Measurements from ENCODE around the gene TAPBPL.
A peak's percentile ranks its signal among the peaks of the same experiment; 100 is the strongest.

TAPBPL gene

DNA sequence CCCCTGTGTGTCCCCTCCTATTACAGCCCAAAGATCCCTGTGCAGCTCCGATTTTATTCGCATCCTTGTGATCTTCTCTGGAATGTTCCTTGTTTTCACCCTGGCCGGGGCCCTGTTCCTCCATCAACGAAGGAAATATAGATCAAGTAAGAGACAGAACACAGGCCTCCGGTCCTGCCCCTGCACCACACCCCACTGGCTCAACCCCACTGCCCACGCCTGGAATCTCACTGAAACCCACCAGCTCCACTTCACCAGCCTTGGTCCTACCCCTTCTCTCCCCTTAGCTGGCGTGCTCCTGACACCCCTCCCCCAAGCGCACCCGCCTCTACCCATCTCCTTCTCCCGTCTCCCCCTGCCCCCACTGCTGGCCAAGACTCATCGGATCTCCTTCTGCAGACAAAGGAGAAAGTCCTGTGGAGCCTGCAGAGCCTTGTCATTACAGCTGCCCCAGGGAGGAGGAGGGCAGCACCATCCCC, 934 bp upstream of the TAPBPL start:
- Histone ChIP-seq H3K4me1 (ENCODE audit: control insufficient read depth in 1 of 2, insufficient read depth in 2 of 2, low read length in 2 of 2) (peaks cover 24 to 36% of the 10 kb centered on the region in 2 donors), H3K4me3 (ENCODE audit: low read depth in 1 of 2, low read length in 2 of 2) (peak overlapping the region; percentile 96 to 99)

DNA sequence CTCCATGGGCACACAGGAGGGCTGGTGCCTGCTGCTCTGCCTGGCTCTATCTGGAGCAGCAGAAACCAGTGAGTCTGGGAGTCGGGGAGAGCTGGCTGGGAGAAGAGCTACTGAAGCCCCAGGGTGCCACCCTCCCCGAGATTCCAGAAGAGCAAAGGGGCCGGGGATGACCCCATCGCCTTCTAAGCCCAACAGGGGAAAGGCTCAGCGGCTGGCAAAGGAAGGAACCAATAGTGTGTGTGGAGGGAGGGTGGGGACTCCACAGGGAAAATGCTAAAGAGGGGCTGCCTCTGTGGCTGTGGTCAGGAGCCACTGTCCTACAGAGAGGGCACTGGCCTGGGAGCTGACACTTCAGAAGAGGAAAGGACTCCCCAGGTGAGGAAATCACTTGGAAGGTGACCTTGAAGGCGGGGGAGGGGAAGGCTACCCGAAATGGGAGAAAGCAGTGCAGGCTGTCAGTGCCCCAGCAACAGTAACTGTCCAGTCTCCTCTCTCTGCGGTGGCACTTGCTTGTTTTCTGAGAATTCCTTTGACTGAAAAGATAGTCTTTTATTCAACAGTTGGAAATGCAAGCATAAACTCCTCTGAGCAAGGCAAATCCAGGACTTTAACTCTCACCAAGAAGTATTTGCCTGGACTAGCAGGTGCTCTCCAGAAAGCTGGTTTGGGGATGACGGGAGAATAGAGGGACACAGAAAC, 552 bp downstream of the TAPBPL start:
- H3K9ac ChIP-seq (ENCODE audit: low read depth in 1 of 2, low read length in 2 of 2) = peak overlapping the region; percentile 99 to 100
- peaks cover 14 to 29% of the 10 kb centered on the region in 2 donors for H3K36me3 ChIP-seq (ENCODE audit: control insufficient read depth in 1 of 2, insufficient read depth in 2 of 2, low read length in 2 of 2)
- peaks cover 24 to 36% of the 10 kb centered on the region in 2 donors for H3K4me1 ChIP-seq (ENCODE audit: control insufficient read depth in 1 of 2, insufficient read depth in 2 of 2, low read length in 2 of 2)
- peak overlapping the region; percentile 96 to 99 for H3K4me3 ChIP-seq (ENCODE audit: low read depth in 1 of 2, low read length in 2 of 2)
- H3K27ac ChIP-seq (ENCODE audit: low read depth, low read length) = peak overlapping the region; percentile 96
- no peaks in the 10 kb centered on the region for H3K27me3 ChIP-seq (ENCODE audit: control insufficient read depth in 1 of 2, insufficient read depth in 2 of 2, low read length in 2 of 2)
- H3K9me3 ChIP-seq (ENCODE audit: control insufficient read depth in 1 of 2, low read length in 2 of 2) = no peaks in the 10 kb centered on the region

More for the DNA sequence above, 934 bp upstream of the TAPBPL start:
- H3K27me3 ChIP-seq (ENCODE audit: control insufficient read depth in 1 of 2, insufficient read depth in 2 of 2, low read length in 2 of 2) = no peaks in the 10 kb centered on the region
- peak overlapping the region; percentile 96 for H3K27ac ChIP-seq (ENCODE audit: low read depth, low read length)
- peaks cover 9 to 21% of the 10 kb centered on the region in 2 donors for H3K36me3 ChIP-seq (ENCODE audit: control insufficient read depth in 1 of 2, insufficient read depth in 2 of 2, low read length in 2 of 2)
- H3K9ac ChIP-seq (ENCODE audit: low read depth in 1 of 2, low read length in 2 of 2) = peak overlapping the region; percentile 99 to 100
- no peaks in the 10 kb centered on the region for H3K9me3 ChIP-seq (ENCODE audit: control insufficient read depth in 1 of 2, low read length in 2 of 2)

DNA sequence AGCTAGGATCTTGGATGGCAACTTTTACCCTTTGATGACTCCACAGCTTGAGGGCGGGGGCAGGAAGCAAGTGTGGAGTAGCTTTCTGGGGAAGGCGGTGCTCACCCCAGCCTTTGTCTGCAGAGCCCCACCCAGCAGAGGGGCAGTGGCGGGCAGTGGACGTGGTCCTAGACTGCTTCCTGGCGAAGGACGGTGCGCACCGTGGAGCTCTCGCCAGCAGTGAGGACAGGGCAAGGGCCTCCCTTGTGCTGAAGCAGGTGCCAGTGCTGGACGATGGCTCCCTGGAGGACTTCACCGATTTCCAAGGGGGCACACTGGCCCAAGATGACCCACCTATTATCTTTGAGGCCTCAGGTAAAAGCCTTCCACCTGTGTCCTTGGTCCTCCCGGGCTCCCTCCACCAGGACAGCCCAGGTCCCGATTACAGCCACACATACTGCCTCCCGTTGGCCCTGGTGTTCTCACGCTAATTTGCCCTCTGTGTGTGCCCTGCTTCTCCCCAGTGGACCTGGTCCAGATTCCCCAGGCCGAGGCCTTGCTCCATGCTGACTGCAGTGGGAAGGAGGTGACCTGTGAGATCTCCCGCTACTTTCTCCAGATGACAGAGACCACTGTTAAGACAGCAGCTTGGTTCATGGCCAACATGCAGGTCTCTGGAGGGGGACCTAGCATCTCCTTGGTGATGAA, 1.2 kb downstream of the TAPBPL start:
- peak overlapping the region; percentile 96 to 99 for H3K4me3 ChIP-seq (ENCODE audit: low read depth in 1 of 2, low read length in 2 of 2)
- H3K36me3 ChIP-seq (ENCODE audit: control insufficient read depth in 1 of 2, insufficient read depth in 2 of 2, low read length in 2 of 2) = peaks cover 20 to 31% of the 10 kb centered on the region in 2 donors
- H3K9me3 ChIP-seq (ENCODE audit: control insufficient read depth in 1 of 2, low read length in 2 of 2) = no peaks in the 10 kb centered on the region
- peaks cover 24 to 33% of the 10 kb centered on the region in 2 donors for H3K4me1 ChIP-seq (ENCODE audit: control insufficient read depth in 1 of 2, insufficient read depth in 2 of 2, low read length in 2 of 2)
- H3K27me3 ChIP-seq (ENCODE audit: control insufficient read depth in 1 of 2, insufficient read depth in 2 of 2, low read length in 2 of 2) = no peaks in the 10 kb centered on the region
- H3K27ac ChIP-seq (ENCODE audit: low read depth, low read length) = peak overlapping the region; percentile 96
- H3K9ac ChIP-seq (ENCODE audit: low read depth in 1 of 2, low read length in 2 of 2) = peak overlapping the region; percentile 99 to 100

DNA sequence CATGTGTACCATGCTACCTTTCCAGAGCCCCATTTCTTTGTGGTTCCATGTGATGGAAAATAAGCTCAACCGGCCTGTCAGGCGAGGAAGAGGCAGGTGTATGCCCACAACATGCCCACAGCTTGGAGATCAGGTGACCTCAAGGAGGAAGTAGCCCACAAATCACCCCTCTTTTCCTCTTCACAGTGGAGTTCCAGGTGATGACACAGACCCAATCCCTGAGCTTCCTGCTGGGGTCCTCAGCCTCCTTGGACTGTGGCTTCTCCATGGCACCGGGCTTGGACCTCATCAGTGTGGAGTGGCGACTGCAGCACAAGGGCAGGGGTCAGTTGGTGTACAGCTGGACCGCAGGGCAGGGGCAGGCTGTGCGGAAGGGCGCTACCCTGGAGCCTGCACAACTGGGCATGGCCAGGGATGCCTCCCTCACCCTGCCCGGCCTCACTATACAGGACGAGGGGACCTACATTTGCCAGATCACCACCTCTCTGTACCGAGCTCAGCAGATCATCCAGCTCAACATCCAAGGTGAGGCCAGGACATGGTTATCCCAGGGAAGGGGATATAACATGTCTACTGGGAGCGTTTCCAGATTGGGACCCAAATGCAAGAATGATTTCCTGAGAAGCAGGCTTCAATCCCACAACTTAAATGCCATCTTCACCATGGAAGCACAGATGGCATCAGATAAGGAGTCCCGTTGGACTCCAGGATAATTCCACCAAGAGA, 5.5 kb downstream of the TAPBPL start:
- no peak overlapping the region for H3K9ac ChIP-seq (ENCODE audit: low read depth in 1 of 2, low read length in 2 of 2)
- H3K27me3 ChIP-seq (ENCODE audit: control insufficient read depth in 1 of 2, insufficient read depth in 2 of 2, low read length in 2 of 2) = no peaks in the 10 kb centered on the region
- H3K9me3 ChIP-seq (ENCODE audit: control insufficient read depth in 1 of 2, low read length in 2 of 2) = no peaks in the 10 kb centered on the region
- H3K4me1 ChIP-seq (ENCODE audit: control insufficient read depth in 1 of 2, insufficient read depth in 2 of 2, low read length in 2 of 2) = peaks cover 29 to 32% of the 10 kb centered on the region in 2 donors
- peaks cover 48 to 72% of the 10 kb centered on the region in 2 donors for H3K36me3 ChIP-seq (ENCODE audit: control insufficient read depth in 1 of 2, insufficient read depth in 2 of 2, low read length in 2 of 2)
- H3K27ac ChIP-seq (ENCODE audit: low read depth, low read length) = no peak overlapping the region
- no peak overlapping the region for H3K4me3 ChIP-seq (ENCODE audit: low read depth in 1 of 2, low read length in 2 of 2)

DNA sequence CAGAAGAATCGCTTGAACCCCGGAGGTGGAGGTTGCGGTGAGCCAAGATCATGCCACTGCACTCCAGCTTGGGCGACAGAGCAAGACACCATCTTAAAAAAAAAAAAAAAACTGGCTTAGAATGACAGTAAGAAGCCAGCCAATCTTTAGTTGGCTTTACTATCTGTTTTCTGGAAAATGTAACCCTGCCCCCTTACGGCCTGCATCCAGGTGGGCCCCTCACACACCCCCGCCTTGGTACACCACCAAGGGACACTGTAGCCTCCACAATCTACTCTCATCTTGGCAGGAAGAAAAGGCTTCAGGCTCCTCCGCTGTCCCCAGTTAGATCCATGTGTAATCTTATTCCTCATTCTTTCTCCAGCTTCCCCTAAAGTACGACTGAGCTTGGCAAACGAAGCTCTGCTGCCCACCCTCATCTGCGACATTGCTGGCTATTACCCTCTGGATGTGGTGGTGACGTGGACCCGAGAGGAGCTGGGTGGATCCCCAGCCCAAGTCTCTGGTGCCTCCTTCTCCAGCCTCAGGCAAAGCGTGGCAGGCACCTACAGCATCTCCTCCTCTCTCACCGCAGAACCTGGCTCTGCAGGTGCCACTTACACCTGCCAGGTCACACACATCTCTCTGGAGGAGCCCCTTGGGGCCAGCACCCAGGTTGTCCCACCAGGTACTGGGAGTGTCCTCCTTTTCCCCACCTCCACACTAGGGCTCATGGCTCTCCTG, 6.6 kb downstream of the TAPBPL start:
- H3K36me3 ChIP-seq (ENCODE audit: control insufficient read depth in 1 of 2, insufficient read depth in 2 of 2, low read length in 2 of 2) = peaks cover 57 to 82% of the 10 kb centered on the region in 2 donors
- H3K27me3 ChIP-seq (ENCODE audit: control insufficient read depth in 1 of 2, insufficient read depth in 2 of 2, low read length in 2 of 2) = no peaks in the 10 kb centered on the region
- no peak overlapping the region for H3K9ac ChIP-seq (ENCODE audit: low read depth in 1 of 2, low read length in 2 of 2)
- no peaks in the 10 kb centered on the region for H3K9me3 ChIP-seq (ENCODE audit: control insufficient read depth in 1 of 2, low read length in 2 of 2)
- no peak overlapping the region for H3K27ac ChIP-seq (ENCODE audit: low read depth, low read length)
- H3K4me3 ChIP-seq (ENCODE audit: low read depth in 1 of 2, low read length in 2 of 2) = no peak overlapping the region
- H3K4me1 ChIP-seq (ENCODE audit: control insufficient read depth in 1 of 2, insufficient read depth in 2 of 2, low read length in 2 of 2) = peaks cover 29 to 32% of the 10 kb centered on the region in 2 donors

DNA sequence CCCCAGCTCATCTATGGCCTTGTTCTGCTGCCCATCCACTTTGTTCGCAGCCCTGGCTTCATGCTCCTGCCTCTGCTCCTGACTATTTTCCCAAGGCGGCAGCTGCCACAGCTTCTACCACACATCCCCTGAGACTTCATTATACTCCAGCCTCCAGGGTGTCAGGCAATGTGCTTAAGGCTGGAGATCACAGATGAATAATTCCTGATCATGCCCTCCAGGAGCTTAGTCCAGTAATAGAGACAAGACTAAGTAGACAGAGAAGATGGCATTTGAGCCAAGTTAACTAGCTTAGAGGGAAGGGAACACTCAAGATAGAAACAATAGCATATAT, 7.1 kb downstream of the TAPBPL start:
- no peak overlapping the region for H3K4me3 ChIP-seq (ENCODE audit: low read depth in 1 of 2, low read length in 2 of 2)
- peaks cover 31 to 36% of the 10 kb centered on the region in 2 donors for H3K4me1 ChIP-seq (ENCODE audit: control insufficient read depth in 1 of 2, insufficient read depth in 2 of 2, low read length in 2 of 2)
- no peaks in the 10 kb centered on the region for H3K27me3 ChIP-seq (ENCODE audit: control insufficient read depth in 1 of 2, insufficient read depth in 2 of 2, low read length in 2 of 2)
- H3K9ac ChIP-seq (ENCODE audit: low read depth in 1 of 2, low read length in 2 of 2) = no peak overlapping the region
- H3K27ac ChIP-seq (ENCODE audit: low read depth, low read length) = no peak overlapping the region
- H3K9me3 ChIP-seq (ENCODE audit: control insufficient read depth in 1 of 2, low read length in 2 of 2) = no peaks in the 10 kb centered on the region
- peaks cover 60 to 86% of the 10 kb centered on the region in 2 donors for H3K36me3 ChIP-seq (ENCODE audit: control insufficient read depth in 1 of 2, insufficient read depth in 2 of 2, low read length in 2 of 2)

DNA sequence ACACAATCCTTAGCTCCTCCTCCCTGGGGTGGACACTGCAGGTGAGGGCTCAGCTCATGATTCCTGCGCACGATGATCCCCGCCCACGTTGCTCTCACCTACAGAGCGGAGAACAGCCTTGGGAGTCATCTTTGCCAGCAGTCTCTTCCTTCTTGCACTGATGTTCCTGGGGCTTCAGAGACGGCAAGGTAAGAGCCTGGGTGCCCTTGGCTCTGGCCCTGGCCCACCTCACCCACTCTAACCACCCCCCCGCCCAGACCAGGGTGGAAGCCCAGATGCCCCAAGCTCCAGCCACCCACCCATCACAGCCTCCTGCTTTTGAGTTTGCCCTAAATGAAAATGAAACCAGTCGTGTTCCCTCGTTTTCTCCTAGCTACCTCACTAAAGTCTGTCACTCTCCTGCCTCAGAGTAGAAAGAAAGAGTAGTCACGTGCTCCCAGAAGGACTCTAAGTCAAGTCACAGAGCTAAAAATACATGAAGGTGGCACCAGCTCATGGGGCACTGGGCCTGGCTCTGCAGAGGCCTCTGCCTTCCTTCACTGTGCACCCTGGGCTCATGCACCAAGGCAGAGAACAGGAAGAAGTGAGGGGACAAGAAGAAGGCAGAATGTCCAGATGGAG, 9.0 kb downstream of the TAPBPL start:
- peak overlapping the region; percentile 15 for H3K27ac ChIP-seq (ENCODE audit: low read depth, low read length)
- no peaks in the 10 kb centered on the region for H3K27me3 ChIP-seq (ENCODE audit: control insufficient read depth in 1 of 2, insufficient read depth in 2 of 2, low read length in 2 of 2)
- H3K9me3 ChIP-seq (ENCODE audit: control insufficient read depth in 1 of 2, low read length in 2 of 2) = no peaks in the 10 kb centered on the region
- peak overlapping the region in 1 of 2 donors; percentile 7 for H3K9ac ChIP-seq (ENCODE audit: low read depth in 1 of 2, low read length in 2 of 2)
- peaks cover 55 to 87% of the 10 kb centered on the region in 2 donors for H3K36me3 ChIP-seq (ENCODE audit: control insufficient read depth in 1 of 2, insufficient read depth in 2 of 2, low read length in 2 of 2)
- H3K4me3 ChIP-seq (ENCODE audit: low read depth in 1 of 2, low read length in 2 of 2) = peak overlapping the region in 1 of 2 donors; percentile 34
- H3K4me1 ChIP-seq (ENCODE audit: control insufficient read depth in 1 of 2, insufficient read depth in 2 of 2, low read length in 2 of 2) = peaks cover 36 to 43% of the 10 kb centered on the region in 2 donors

DNA sequence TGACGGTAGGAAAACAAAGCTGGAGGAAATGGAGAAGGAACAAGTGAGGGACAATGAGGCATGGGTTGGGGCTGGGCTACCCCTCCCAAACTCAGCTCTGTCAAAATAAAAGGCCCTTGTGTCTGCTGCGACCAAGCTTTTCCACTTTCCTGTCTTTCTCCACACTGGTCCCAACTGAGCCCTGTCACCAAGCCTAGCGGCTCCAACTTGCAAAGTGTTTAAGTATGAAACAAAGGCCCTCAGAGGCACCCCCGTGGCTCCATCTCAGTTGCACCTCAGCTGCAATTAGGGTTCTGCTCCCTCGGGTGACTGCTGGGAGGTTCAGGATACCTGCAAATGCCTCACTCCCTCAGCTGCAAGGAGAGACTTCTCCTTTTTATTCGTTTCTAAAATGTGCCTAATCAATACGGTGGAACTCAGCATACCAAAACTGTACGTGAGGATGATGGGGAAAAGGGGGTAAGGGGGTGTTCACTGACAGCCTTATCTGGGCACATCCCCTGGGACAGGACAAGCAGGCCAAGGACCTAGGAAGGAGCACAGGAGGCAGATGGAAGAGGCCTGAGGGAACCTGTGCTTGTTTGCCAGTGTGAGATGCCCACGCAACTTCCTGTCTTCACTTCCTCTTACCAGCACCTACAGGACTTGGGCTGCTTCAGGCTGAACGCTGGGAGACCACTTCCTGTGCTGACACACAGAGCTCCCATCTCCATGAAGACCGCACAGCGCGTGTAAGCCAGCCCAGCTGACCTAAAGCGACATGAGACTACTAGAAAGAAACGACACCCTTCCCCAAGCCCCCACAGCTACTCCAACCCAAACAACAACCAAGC, 9.8 kb downstream of the TAPBPL start:
- peaks cover 55 to 93% of the 10 kb centered on the region in 2 donors for H3K36me3 ChIP-seq (ENCODE audit: control insufficient read depth in 1 of 2, insufficient read depth in 2 of 2, low read length in 2 of 2)
- peak overlapping the region; percentile 33 for H3K27ac ChIP-seq (ENCODE audit: low read depth, low read length)
- peaks cover 36 to 43% of the 10 kb centered on the region in 2 donors for H3K4me1 ChIP-seq (ENCODE audit: control insufficient read depth in 1 of 2, insufficient read depth in 2 of 2, low read length in 2 of 2)
- H3K9me3 ChIP-seq (ENCODE audit: control insufficient read depth in 1 of 2, low read length in 2 of 2) = no peaks in the 10 kb centered on the region
- no peak overlapping the region for H3K9ac ChIP-seq (ENCODE audit: low read depth in 1 of 2, low read length in 2 of 2)
- peak overlapping the region in 1 of 2 donors; percentile 34 for H3K4me3 ChIP-seq (ENCODE audit: low read depth in 1 of 2, low read length in 2 of 2)
- H3K27me3 ChIP-seq (ENCODE audit: control insufficient read depth in 1 of 2, insufficient read depth in 2 of 2, low read length in 2 of 2) = no peaks in the 10 kb centered on the region
